Sigmoid colon (tissue), 4 donors: ENCODE results near the gene KCNE4.
"Not testable (repeated sequence)": the region's sequence is repeated elsewhere in the genome, so short reads cannot be mapped to it uniquely, and the experiment has no call there.

Experiments used
- POLR2AphosphoS5 ChIP-seq, 4 donors: sonication (generic); formaldehyde crosslinking; IDR thresholded peaks; one replicate each; pipeline ENCODE4 v1.6.1; 2017; ENCODE audit warnings: antibody characterized with exemption in 4 of 4
- TF ChIP-seq, protein P1 (sequence below), 4 experiments: fragments of 450-650 bp in 3 of 4; fragments of 200-600 bp in 1 of 4; IDR thresholded peaks; one replicate each; pipeline ENCODE4 v1.5.1; 2016 to 2019; ENCODE audit warnings: antibody characterized with exemption in 4 of 4, mild to moderate bottlenecking in 3 of 4, moderate library complexity in 2 of 4

DNA sequence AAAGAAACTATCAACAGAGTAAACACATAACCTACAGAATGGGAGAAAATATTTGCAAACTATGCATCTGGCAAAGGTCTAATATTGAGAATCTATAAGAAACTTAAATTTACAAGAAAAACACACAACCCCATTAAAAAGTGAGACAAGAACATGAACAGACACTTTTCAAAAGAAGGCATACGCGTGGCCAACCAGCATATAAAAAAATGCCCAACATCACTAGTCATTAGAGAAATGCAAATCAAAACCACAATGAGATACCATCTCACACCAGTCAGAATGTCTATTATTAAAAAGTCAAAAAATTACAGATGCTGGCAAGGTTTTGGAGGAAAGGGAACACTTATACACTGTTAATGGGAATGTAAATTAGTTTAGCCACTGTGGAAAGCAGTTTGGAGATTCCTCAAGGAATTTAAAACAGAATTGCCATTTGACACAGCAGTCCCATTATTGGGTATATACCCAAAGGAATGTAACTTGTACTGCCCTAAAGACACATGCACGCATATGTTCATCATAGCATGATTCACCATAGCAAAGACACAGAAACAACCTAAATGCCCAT is 28.9 kb downstream of the KCNE4 start:
- TF ChIP-seq, protein P1, sequence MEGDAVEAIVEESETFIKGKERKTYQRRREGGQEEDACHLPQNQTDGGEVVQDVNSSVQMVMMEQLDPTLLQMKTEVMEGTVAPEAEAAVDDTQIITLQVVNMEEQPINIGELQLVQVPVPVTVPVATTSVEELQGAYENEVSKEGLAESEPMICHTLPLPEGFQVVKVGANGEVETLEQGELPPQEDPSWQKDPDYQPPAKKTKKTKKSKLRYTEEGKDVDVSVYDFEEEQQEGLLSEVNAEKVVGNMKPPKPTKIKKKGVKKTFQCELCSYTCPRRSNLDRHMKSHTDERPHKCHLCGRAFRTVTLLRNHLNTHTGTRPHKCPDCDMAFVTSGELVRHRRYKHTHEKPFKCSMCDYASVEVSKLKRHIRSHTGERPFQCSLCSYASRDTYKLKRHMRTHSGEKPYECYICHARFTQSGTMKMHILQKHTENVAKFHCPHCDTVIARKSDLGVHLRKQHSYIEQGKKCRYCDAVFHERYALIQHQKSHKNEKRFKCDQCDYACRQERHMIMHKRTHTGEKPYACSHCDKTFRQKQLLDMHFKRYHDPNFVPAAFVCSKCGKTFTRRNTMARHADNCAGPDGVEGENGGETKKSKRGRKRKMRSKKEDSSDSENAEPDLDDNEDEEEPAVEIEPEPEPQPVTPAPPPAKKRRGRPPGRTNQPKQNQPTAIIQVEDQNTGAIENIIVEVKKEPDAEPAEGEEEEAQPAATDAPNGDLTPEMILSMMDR (IDR thresholded peaks at IDR 0.05), result not testable (repeated sequence)
- not testable (repeated sequence) for TF ChIP-seq POLR2AphosphoS5 (IDR thresholded peaks at IDR 0.05)
